Thymus (tissue), 11 donors: ENCODE results near the gene ZYG11B. TPM values are rescaled to one million over a fixed set of nuclear protein-coding genes. Genes with fewer than 3 reads are reported as not detected.
A peak's percentile ranks its signal among the peaks of the same experiment; 100 is the strongest.
"Not testable (repeated sequence)": the region's sequence is repeated elsewhere in the genome, so short reads cannot be mapped to it uniquely, and the experiment has no call there.

Experiments
- DNase-seq, 9 donors: peaks; one replicate each; pipeline ENCODE4 v3.0.0-alpha.2; 2013; ENCODE audit warnings: low spot score in 9 of 9, low read depth in 6 of 9, missing footprints in 1 of 9
- H3K27ac ChIP-seq, 2 donors: one replicate each; pipeline ENCODE4 v1.5.1; 2013; ENCODE audit warnings: control low read depth in 1 of 2, low read depth in 1 of 2, low read length in 1 of 2, mild to moderate bottlenecking in 1 of 2, moderate library complexity in 1 of 2
- H3K27me3 ChIP-seq, 2 donors: one replicate each; pipeline ENCODE4 v1.5.1; 2013; ENCODE audit warnings: low read length in 1 of 2; ENCODE audit not compliant: control insufficient read depth in 2 of 2, insufficient read depth in 1 of 2
- H3K36me3 ChIP-seq, 2 donors: one replicate each; pipeline ENCODE4 v1.5.1; 2013; ENCODE audit warnings: low read length in 1 of 2, mild to moderate bottlenecking in 1 of 2, moderate library complexity in 1 of 2; ENCODE audit not compliant: control insufficient read depth in 2 of 2, insufficient read depth in 2 of 2
- H3K4me1 ChIP-seq, 2 donors: one replicate each; pipeline ENCODE4 v1.5.1; 2013; ENCODE audit warnings: low read length in 2 of 2; ENCODE audit not compliant: control insufficient read depth in 2 of 2, insufficient read depth in 2 of 2
- H3K4me3 ChIP-seq, 2 donors: one replicate each; pipeline ENCODE4 v1.5.1; 2013; ENCODE audit warnings: low read length in 2 of 2, control low read depth in 1 of 2, mild to moderate bottlenecking in 1 of 2
- H3K9me3 ChIP-seq, 2 donors: one replicate each; pipeline ENCODE4 v1.5.1; 2013; ENCODE audit warnings: low read length in 1 of 2, mild to moderate bottlenecking in 1 of 2; ENCODE audit not compliant: control insufficient read depth in 2 of 2, insufficient read depth in 1 of 2
- WGBS: extraction: QIAGEN DNeasy Blood & Tissue Kit; methylation state at CpG from one replicate; pipeline ENCODE4 v1.1.7; 2013; 5-methylcytosine and 5-hydroxymethylcytosine counted together
- polyA plus RNA-seq: library from polyadenylated mRNA; stranded (reverse); fragments of 200-250 nt; gene quantifications from one replicate; pipeline ENCODE4 v1.2.3, GENCODE V29; 2013
- total RNA-seq: library from RNA; stranded (reverse); fragments of 120-200 nt; gene quantifications from one replicate; pipeline ENCODE4 v1.2.4, GENCODE V29; 2013
- donor health status: healthy.

Gene ZYG11B
- total and polyA plus RNA-seq, 2 donors, result 9.0 to 10.8 TPM

- DNase-seq, result no peak
- H3K36me3 ChIP-seq, result peaks cover 3 to 8% of the 10 kb centered on the region in 2 donors
- no peaks in the 10 kb centered on the region for H3K27me3 ChIP-seq
- H3K9me3 ChIP-seq, result peaks cover 0 to 4% of the 10 kb centered on the region in 2 donors
- no peak overlapping the region for H3K27ac ChIP-seq
- H3K4me3 ChIP-seq, result no peak overlapping the region
- peaks cover 0 to 3% of the 10 kb centered on the region in 2 donors for H3K4me1 ChIP-seq
- WGBS, result 98% methylated on average over 1 of the region's 1 CpG
Measured at GRCh38 chr1:52684545-52684944, 41.7 kb upstream of the ZYG11B start.

DNA sequence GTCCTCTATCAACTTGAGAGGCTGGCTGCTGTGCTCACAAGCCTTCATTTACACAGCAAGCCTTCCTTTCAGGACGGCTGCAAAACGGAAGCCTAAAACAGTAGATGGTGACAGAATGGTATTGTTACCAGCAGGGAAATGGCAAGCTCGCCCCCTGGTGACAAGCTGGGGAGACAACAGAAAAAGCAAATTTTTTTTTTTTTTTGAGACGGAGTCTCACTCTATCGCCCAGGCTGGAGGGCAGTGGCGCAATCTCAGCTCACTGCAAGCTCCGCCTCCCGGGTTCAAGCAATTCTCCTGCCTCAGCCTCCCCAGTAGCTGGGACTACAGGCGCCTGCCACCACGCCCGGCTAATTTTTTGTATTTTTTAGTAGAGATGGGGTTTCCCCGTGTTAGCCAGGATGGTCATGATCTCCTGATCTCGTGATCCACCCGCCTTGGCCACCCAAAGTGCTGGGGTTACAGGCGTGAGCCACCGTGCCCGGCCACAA lies 39.9 kb upstream of the ZYG11B start:
- not testable (repeated sequence) for H3K36me3 ChIP-seq, H3K4me3 ChIP-seq, H3K27me3 ChIP-seq, H3K9me3 ChIP-seq, H3K4me1 ChIP-seq
- peak overlapping the region in 1 of 2 donors; percentile 36 for H3K27ac ChIP-seq
- WGBS, result 64% methylated on average over 17 of the region's 17 CpGs
- peak; percentile 60 to 91 (median 72) for DNase-seq

GRCh38 chr1:52686830-52687229 lies 39.4 kb upstream of the ZYG11B start:
- whole genome bisulfite sequencing, result 98% methylated on average over 5 of the region's 5 CpGs
- peaks cover 7 to 8% of the 10 kb centered on the region in 2 donors for H3K36me3 ChIP-seq

GRCh38 chr1:52691821-52692220 lies 34.4 kb upstream of the ZYG11B start:
- DNase-seq, result no peak
- H3K27ac ChIP-seq, result no peak overlapping the region
- peaks cover 0 to 4% of the 10 kb centered on the region in 2 donors for H3K9me3 ChIP-seq
- H3K36me3 ChIP-seq, result peaks cover 7 to 20% of the 10 kb centered on the region in 2 donors
- no peaks in the 10 kb centered on the region for H3K27me3 ChIP-seq
- H3K4me1 ChIP-seq, result no peaks in the 10 kb centered on the region
- 99% methylated on average over 3 of the region's 3 CpGs for WGBS
- no peak overlapping the region for H3K4me3 ChIP-seq

More at GRCh38 chr1:52686830-52687229, 39.4 kb upstream of the ZYG11B start:
- Histone ChIP-seq H3K27me3 (no peaks in the 10 kb centered on the region), H3K9me3 (peaks cover 0 to 4% of the 10 kb centered on the region in 2 donors), H3K4me3 (no peak overlapping the region), H3K4me1 (peaks cover 0 to 3% of the 10 kb centered on the region in 2 donors), H3K27ac (no peak overlapping the region)
- DNase-seq, result no peak

GRCh38 chr1:52692697-52693096 lies 33.6 kb upstream of the ZYG11B start:
- Histone ChIP-seq H3K4me1 (peaks cover under 1 to 6% of the 10 kb centered on the region in 2 donors), H3K27ac (no peak overlapping the region), H3K4me3 (no peak overlapping the region), H3K9me3 (peaks cover 0 to 3% of the 10 kb centered on the region in 2 donors), H3K36me3 (peaks cover 4 to 15% of the 10 kb centered on the region in 2 donors), H3K27me3 (no peaks in the 10 kb centered on the region)
- WGBS, result over 99% methylated on average over 4 of the region's 4 CpGs
- no peak for DNase-seq

- H3K27ac ChIP-seq, DNase-seq, H3K27me3 ChIP-seq, H3K4me3 ChIP-seq, H3K9me3 ChIP-seq: not testable (repeated sequence)
- 97% methylated on average over 10 of the region's 10 CpGs for WGBS
- peaks cover 2 to 11% of the 10 kb centered on the region in 2 donors for H3K4me1 ChIP-seq
- H3K36me3 ChIP-seq, result peaks cover 3 to 12% of the 10 kb centered on the region in 2 donors
Measured at GRCh38 chr1:52693351-52693750, 32.9 kb upstream of the ZYG11B start.

DNA sequence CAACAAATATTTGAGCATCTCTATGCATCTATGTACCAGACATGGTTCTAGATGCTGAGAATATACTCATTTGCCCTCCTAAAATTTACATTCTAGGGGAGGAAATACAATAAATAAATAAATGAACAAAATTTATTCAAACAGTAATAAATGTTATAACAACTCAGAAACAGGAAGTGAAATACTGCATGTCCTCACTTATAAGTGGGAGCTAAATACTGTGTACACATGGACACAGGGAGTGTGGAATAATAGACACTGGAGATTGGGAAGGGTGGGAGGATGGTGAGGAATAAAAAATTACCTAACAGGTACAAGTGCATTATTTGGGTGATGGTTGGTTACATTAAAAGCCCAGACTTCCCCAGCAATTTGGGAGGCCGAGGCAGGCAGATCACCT lies 32.4 kb upstream of the ZYG11B start:
- Histone ChIP-seq H3K27ac (no peak overlapping the region), H3K27me3 (peaks cover 0 to 5% of the 10 kb centered on the region in 2 donors), H3K4me3 (no peak overlapping the region), H3K9me3 (no peaks in the 10 kb centered on the region), H3K36me3 (peaks cover 3 to 12% of the 10 kb centered on the region in 2 donors), H3K4me1 (peaks cover 2 to 14% of the 10 kb centered on the region in 2 donors)
- DNase-seq, result no peak
- WGBS, result 96% methylated on average over 1 of the region's 1 CpG

DNA sequence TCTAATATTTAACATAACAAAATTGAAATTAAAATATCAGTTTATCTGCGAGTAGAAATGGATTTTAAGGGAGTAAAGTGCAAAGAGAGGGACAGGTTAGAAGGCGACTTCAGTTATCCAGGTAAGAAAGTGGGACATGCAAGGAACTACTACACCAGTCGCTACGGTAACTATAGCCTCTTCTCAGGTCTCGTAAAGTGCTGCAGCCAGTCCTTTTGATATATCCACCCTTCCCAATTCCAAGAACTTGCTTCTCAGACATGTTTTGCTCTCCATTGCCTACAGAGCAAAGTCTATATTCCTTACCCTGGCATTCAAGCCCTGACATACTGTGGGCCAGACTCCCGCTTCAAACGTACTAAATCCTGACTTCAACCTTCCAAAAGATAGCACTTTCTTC lies 30.6 kb upstream of the ZYG11B start:
- no peaks in the 10 kb centered on the region for H3K9me3 ChIP-seq
- no peak overlapping the region for H3K4me3 ChIP-seq
- peaks cover 3 to 12% of the 10 kb centered on the region in 2 donors for H3K36me3 ChIP-seq
- no peak for DNase-seq
- H3K27ac ChIP-seq, result no peak overlapping the region
- H3K27me3 ChIP-seq, result peaks cover under 1 to 5% of the 10 kb centered on the region in 2 donors
- peaks cover 2 to 14% of the 10 kb centered on the region in 2 donors for H3K4me1 ChIP-seq
- 98% methylated on average over 7 of the region's 7 CpGs for WGBS

- Histone ChIP-seq H3K36me3 (no peaks in the 10 kb centered on the region), H3K9me3 (peaks cover 0 to under 1% of the 10 kb centered on the region in 2 donors), H3K4me1 (peaks cover 2 to 19% of the 10 kb centered on the region in 2 donors), H3K27me3 (peaks cover 2 to 7% of the 10 kb centered on the region in 2 donors), H3K27ac (peak within 1 kb of the TSS; percentile 37 to 61), H3K4me3 (peak within 1 kb of the TSS; percentile 59 to 90)
- WGBS, result 2% methylated on average over 68 of the region's 68 CpGs
- DNase-seq, result peak; percentile 23 to 75 (median 51)
Measured at GRCh38 chr1:52697795-52698674, 28.2 kb upstream of the ZYG11B start, which contains the start of gene COA7. TSS of gene COA7 (minus strand) at chr1:52698347. CDS start at chr1:52698326, 21 bp downstream.
